HepG2 (cell line): ENCODE results near the gene SPATA13. TPM values are rescaled to one million over a fixed set of nuclear protein-coding genes. Genes with fewer than 3 reads are reported as not detected.

ENCODE experiments used
- ATAC-seq: fragments of 200-7000 bp; cut with Tn5 transposase; 3 replicates; pipeline ENCODE4 v1.9.1; 2020; ENCODE audit warnings: mild to moderate bottlenecking, moderate library complexity
- BruUV-seq: library from RNA; stranded (reverse); fragments of 400-500 nt; replicated peaks from 2 replicates; lab custom pipeline; 2021; lab: Mats Ljungman, UMichigan
- CTCF ChIA-PET: fragments of 300-600 bp; formaldehyde crosslinking; extraction: SDS; loops from one replicate; lab custom pipeline; 2021; ENCODE audit warnings: low total read pairs, inconsistent platforms, low intra/inter-chr PET ratio; lab: Yijun Ruan, JAX
- POLR2A ChIA-PET: fragments of 350-600 bp; sonication (Branson Sonifier 250); formaldehyde crosslinking; loops from one replicate; lab custom pipeline; 2020; ENCODE audit warnings: antibody characterized with exemption, inconsistent platforms; lab: Yijun Ruan, JAX
- DNase-seq: peaks from one replicate; pipeline ENCODE4 v3.0.0-alpha.2; 2015; ENCODE audit warnings: low spot score
- FAIRE-seq: peaks from 3 replicates; lab custom pipeline; 2011; peaks lifted over from hg19 to GRCh38; lab: Jason Lieb, UNC
- H2AFZ ChIP-seq: one replicate; pipeline ENCODE4 v1.6.1; 2011; ENCODE audit warnings: low read length, inconsistent platforms
- H3K27ac ChIP-seq: fragments of 300-600 bp; 3 replicates; pipeline ENCODE4 v1.8.0; 2011; ENCODE audit warnings: mixed run types, mild to moderate bottlenecking, mixed read lengths, low read length, inconsistent platforms; ENCODE audit not compliant: insufficient read depth; ENCODE audit errors: extremely low read length
- H3K27me3 ChIP-seq, 2 experiments: fragments of 200-600 bp in 1 of 2; 2 replicates in 1 of 2; 3 replicates in 1 of 2; pipeline versions ENCODE4 v1.6.0 to v1.8.0; 2011; ENCODE audit warnings: low read length in 2 of 2, mild to moderate bottlenecking in 2 of 2, moderate library complexity in 2 of 2, inconsistent platforms in 1 of 2; ENCODE audit not compliant: insufficient read depth in 2 of 2, control insufficient read depth in 1 of 2
- H3K36me3 ChIP-seq, 2 experiments: fragments of 200-600 bp in 1 of 2; replicated peaks in 1 of 2; 2 replicates in 1 of 2; 3 replicates in 1 of 2; pipeline versions ENCODE4 v1.5.1 to v1.8.0; 2011; ENCODE audit warnings: low read length in 2 of 2, inconsistent platforms in 1 of 2; ENCODE audit not compliant: insufficient read depth in 2 of 2, control insufficient read depth in 1 of 2
- H3K4me1 ChIP-seq: 2 replicates; pipeline ENCODE4 v1.5.1; 2012; ENCODE audit warnings: low read length, inconsistent platforms; ENCODE audit not compliant: insufficient read depth
- H3K4me2 ChIP-seq: 2 replicates; pipeline ENCODE4 v1.6.0; 2011; ENCODE audit warnings: low read depth, low read length, inconsistent platforms
- H3K4me3 ChIP-seq, 3 experiments: fragments of 200-600 bp in 1 of 3; sonication (generic), shearing (Covaris generic) in 1 of 3; replicated peaks in 1 of 3; 2 replicates each; pipeline ENCODE4 v1.5.1; 2011 to 2016; ENCODE audit warnings: low read length in 3 of 3, inconsistent platforms in 2 of 3, low read depth in 2 of 3, mild to moderate bottlenecking in 2 of 3, control low read depth in 1 of 3, mixed read lengths in 1 of 3; ENCODE audit not compliant: insufficient read depth in 1 of 3
- H3K79me2 ChIP-seq: one replicate; pipeline ENCODE4 v1.6.1; 2011; ENCODE audit warnings: low read length, inconsistent platforms; ENCODE audit not compliant: insufficient read depth
- H3K9ac ChIP-seq: 2 replicates; pipeline ENCODE4 v1.6.0; 2011; ENCODE audit warnings: mild to moderate bottlenecking, low read depth, low read length, inconsistent platforms; ENCODE audit not compliant: insufficient read depth
- H3K9me3 ChIP-seq: 2 replicates; pipeline ENCODE4 v1.5.1; 2012; ENCODE audit warnings: mild to moderate bottlenecking, low read length
- H4K20me1 ChIP-seq: 2 replicates; pipeline ENCODE4 v1.6.0; 2011; ENCODE audit warnings: inconsistent platforms, mild to moderate bottlenecking, low read length, moderate library complexity; ENCODE audit not compliant: insufficient read depth
- ELF3 ChIP-seq: IDR thresholded peaks from 2 replicates; pipeline ENCODE4 v1.6.1; 2016; ENCODE audit warnings: missing genetic modification reagents, missing compliant biosample characterization
- GFI1 ChIP-seq: sonication (generic); formaldehyde crosslinking; IDR thresholded peaks from 2 replicates; pipeline ENCODE4 v1.5.0; 2020; ENCODE audit warnings: missing genetic modification reagents, mild to moderate bottlenecking, borderline replicate concordance
- WGBS: methylation state at CpG from one replicate; pipeline ENCODE4 v1.1.6; 2017; ENCODE audit warnings: low lambda C conversion rate; 5-methylcytosine and 5-hydroxymethylcytosine counted together
- in situ Hi-C: cut with HindIII; loops from 2 replicates; pipeline ENCODE4 v1.10.0; 2017; ENCODE audit warnings: low pct_unique_long_range_greater_than_20kb; ENCODE audit not compliant: extremely low pct_ligation_motif_present
- intact Hi-C: fragments of 100-400 bp; cut with micrococcal nuclease; formaldehyde crosslinking; loops from one replicate; pipeline ENCODE4 v1.10.0; 2022; ENCODE audit not compliant: unreplicated experiment
- polyA plus RNA-seq, 8 experiments: library from polyadenylated mRNA; depleted of rRNA in 3 of 8; stranded (reverse) in 7 of 8; unstranded in 1 of 8; fragments of >200 nt; fragmentation: Illumina TruSeq in 4 of 8; extraction: Trizol in 4 of 8; gene quantifications; 2 replicates each; pipeline versions ENCODE4 v1.2.1 to v1.2.3, GENCODE V29; 2011 to 2016; ENCODE audit warnings: low read depth in 4 of 8, missing spikeins in 1 of 8, mixed read lengths in 1 of 8; ENCODE audit not compliant: insufficient read depth in 1 of 8
- total RNA-seq, 5 experiments: library from RNA; depleted of rRNA; stranded (reverse); fragments of >200 nt; fragmentation: Illumina TruSeq; extraction: Trizol; gene quantifications; 2 replicates each; pipeline ENCODE4 v1.2.3, GENCODE V29; 2016; ENCODE audit warnings: low read depth in 1 of 5
- TF ChIP-seq, protein P1 (sequence below), 2 experiments: sonication (generic) in 1 of 2; formaldehyde crosslinking in 1 of 2; IDR thresholded peaks; 2 replicates each; pipeline versions ENCODE4 v1.4.0 to v1.6.1; 2016 to 2020; ENCODE audit warnings: borderline replicate concordance in 1 of 2, low read depth in 1 of 2, mild to moderate bottlenecking in 1 of 2, missing genetic modification reagents in 1 of 2

The SPATA13 gene
- total and polyA plus RNA-seq, 2 of the 13 experiments (the other 11 are each of a cell fraction or from before 2014, with no cell fraction given): 11.3 to 14.2 TPM

DNA sequence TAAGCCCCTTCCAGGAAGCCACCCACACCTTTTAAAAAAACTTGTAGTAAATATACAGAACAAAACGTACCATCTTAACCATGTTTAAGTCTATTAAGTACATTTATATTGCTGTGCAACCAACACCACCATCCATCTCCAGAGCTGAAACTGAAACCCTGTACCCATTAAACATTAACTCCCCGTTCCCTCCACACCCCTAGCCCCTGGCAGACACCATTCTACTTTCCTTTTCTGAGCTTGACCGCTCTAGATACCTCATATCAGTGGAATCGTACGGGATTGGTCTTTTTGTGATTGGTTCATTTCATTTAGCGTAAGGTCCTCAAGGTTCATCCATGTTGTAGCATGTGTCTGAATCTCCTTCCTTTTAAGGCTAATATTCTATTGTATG lies 13.0 kb upstream of the SPATA13 start:
- peak; percentile 68 for FAIRE-seq
- DNase-seq: peak; percentile 37
- Histone ChIP-seq H3K4me3 (peak overlapping the region; percentile 25 to 50 (median 44); a peak in 5 of 6 replicates), H3K27me3 (peaks cover 0 to 5% of the 10 kb centered on the region in 2 experiments; a peak in 2 of 5 replicates), H3K4me1 (peaks cover 54% of the 10 kb centered on the region), H3K9me3 (no peaks in the 10 kb centered on the region), H4K20me1 (no peaks in the 10 kb centered on the region), H3K36me3 (no peaks in the 10 kb centered on the region), H3K9ac (peak overlapping the region; percentile 60; the same call in 1 of the 2 replicates), H3K4me2 (peak overlapping the region; percentile 67)
- ChIA-PET CTCF (no interaction called here), POLR2A (interaction anchor here (1.0 to 2.1 kb wide), 5 partner anchors 11 to 70 kb away, joined by 3 to 10 read pairs (median 5); partner anchors contain the start of gene SPATA13)
- peak; percentile 73 for ATAC-seq
- BruUV-seq: no TSS peak
- TF ChIP-seq GFI1 (CRISPR knock-in tag) (no peak), ELF3 (CRISPR knock-in tag) (0 out of 2 replicates have a peak, but pooled peaks have one; percentile 27)
- TF ChIP-seq, protein P1, sequence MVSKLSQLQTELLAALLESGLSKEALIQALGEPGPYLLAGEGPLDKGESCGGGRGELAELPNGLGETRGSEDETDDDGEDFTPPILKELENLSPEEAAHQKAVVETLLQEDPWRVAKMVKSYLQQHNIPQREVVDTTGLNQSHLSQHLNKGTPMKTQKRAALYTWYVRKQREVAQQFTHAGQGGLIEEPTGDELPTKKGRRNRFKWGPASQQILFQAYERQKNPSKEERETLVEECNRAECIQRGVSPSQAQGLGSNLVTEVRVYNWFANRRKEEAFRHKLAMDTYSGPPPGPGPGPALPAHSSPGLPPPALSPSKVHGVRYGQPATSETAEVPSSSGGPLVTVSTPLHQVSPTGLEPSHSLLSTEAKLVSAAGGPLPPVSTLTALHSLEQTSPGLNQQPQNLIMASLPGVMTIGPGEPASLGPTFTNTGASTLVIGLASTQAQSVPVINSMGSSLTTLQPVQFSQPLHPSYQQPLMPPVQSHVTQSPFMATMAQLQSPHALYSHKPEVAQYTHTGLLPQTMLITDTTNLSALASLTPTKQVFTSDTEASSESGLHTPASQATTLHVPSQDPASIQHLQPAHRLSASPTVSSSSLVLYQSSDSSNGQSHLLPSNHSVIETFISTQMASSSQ (IDR thresholded peaks at IDR 0.05; ENCODE audit: low read depth): peak; percentile 54; the same call in 1 of the 2 replicates
- TF ChIP-seq, protein P1 (CRISPR knock-in tag; IDR thresholded peaks at IDR 0.05; ENCODE audit: borderline replicate concordance): no peak
- TF ChIP-seq, all 625 proteins: peak for 2
- in situ Hi-C loops: no loop called here
- intact Hi-C loops: loop anchor here (5.0 kb wide), 1 partner anchor 40 kb away; no protein-coding TSS in a partner anchor
- Histone ChIP-seq H3K79me2 (no peaks in the 10 kb centered on the region), H2AFZ (peak overlapping the region; percentile 66), H3K27ac (peak overlapping the region; percentile 24)
- 6% methylated on average over 6 of the region's 6 CpGs for WGBS
